ENCODE results near the gene FHOD3.
"Not testable (repeated sequence)": the region's sequence is repeated elsewhere in the genome, so short reads cannot be mapped to it uniquely, and the experiment has no call there.

FHOD3 gene

GRCh38 chr18:36704156-36704555 lies 406.6 kb downstream of the FHOD3 start:
- no peak for DNase-seq (ENCODE audit: low read depth in 2 of 2)

GRCh38 chr18:36706134-36706881 lies 408.8 kb downstream of the FHOD3 start:
- DNase-seq (ENCODE audit: low read depth in 2 of 2), result no peak

GRCh38 chr18:36708366-36708765 lies 410.9 kb downstream of the FHOD3 start:
- no peak for DNase-seq (ENCODE audit: low read depth in 2 of 2)

- DNase-seq (ENCODE audit: low read depth in 2 of 2), result no peak
These were observed 411.8 kb downstream of the FHOD3 start for GRCh38 chr18:36709315-36709714.

GRCh38 chr18:36711014-36711725 lies 413.7 kb downstream of the FHOD3 start:
- DNase-seq (ENCODE audit: low read depth in 2 of 2), result no peak

GRCh38 chr18:36711813-36712444 lies 414.4 kb downstream of the FHOD3 start:
- DNase-seq (ENCODE audit: low read depth in 2 of 2), result no peak

- no peak for DNase-seq (ENCODE audit: low read depth in 2 of 2)
These were observed 417.0 kb downstream of the FHOD3 start for GRCh38 chr18:36714476-36714875.

GRCh38 chr18:36717422-36718110 lies 420.1 kb downstream of the FHOD3 start:
- no peak for DNase-seq (ENCODE audit: low read depth in 2 of 2)

- DNase-seq (ENCODE audit: low read depth in 2 of 2), result no peak
These were observed 421.3 kb downstream of the FHOD3 start for GRCh38 chr18:36718705-36719328.

- DNase-seq (ENCODE audit: low read depth in 2 of 2), result no peak
These were observed 422.1 kb downstream of the FHOD3 start for GRCh38 chr18:36719630-36720029.

GRCh38 chr18:36721351-36721750 lies 423.8 kb downstream of the FHOD3 start:
- not testable (repeated sequence) for DNase-seq (ENCODE audit: low read depth in 2 of 2)

- no peak for DNase-seq (ENCODE audit: low read depth in 2 of 2)
These were observed 426.7 kb downstream of the FHOD3 start for GRCh38 chr18:36724169-36724568.

- no peak for DNase-seq (ENCODE audit: low read depth in 2 of 2)
These were observed 427.1 kb downstream of the FHOD3 start for GRCh38 chr18:36724591-36725001.

- no peak for DNase-seq (ENCODE audit: low read depth in 2 of 2)
These were observed 430.8 kb downstream of the FHOD3 start for GRCh38 chr18:36728345-36728744.

- DNase-seq (ENCODE audit: low read depth in 2 of 2), result no peak
These were observed 431.7 kb downstream of the FHOD3 start for GRCh38 chr18:36729197-36729596.

GRCh38 chr18:36732264-36732663 lies 434.8 kb downstream of the FHOD3 start:
- DNase-seq (ENCODE audit: low read depth in 2 of 2), result no peak

- DNase-seq (ENCODE audit: low read depth in 2 of 2), result no peak
These were observed 435.6 kb downstream of the FHOD3 start for GRCh38 chr18:36733150-36733549.

- DNase-seq (ENCODE audit: low read depth in 2 of 2), result no peak
These were observed 437.1 kb downstream of the FHOD3 start for GRCh38 chr18:36734596-36734995.

GRCh38 chr18:36735130-36735529 lies 437.6 kb downstream of the FHOD3 start:
- no peak for DNase-seq (ENCODE audit: low read depth in 2 of 2)

- no peak for DNase-seq (ENCODE audit: low read depth in 2 of 2)
These were observed 438.6 kb downstream of the FHOD3 start for GRCh38 chr18:36736094-36736493.

- DNase-seq (ENCODE audit: low read depth in 2 of 2), result no peak
These were observed 439.8 kb downstream of the FHOD3 start for GRCh38 chr18:36737316-36737715.

All from stimulated activated CD4-positive, alpha-beta T cell treated with anti-CD3 and anti-CD28 coated beads, Interleukin-15, amount 100 ng/mL, for 48 hours (primary cell).